K562 (cell line): ENCODE measurements around the gene SELENOM. TPM values are rescaled to one million over a fixed set of nuclear protein-coding genes. Genes with fewer than 3 reads are reported as not detected.

Experiments
- ATAC-seq: fragments of 200-7000 bp; cut with Tn5 transposase; 3 replicates; pipeline ENCODE4 v1.9.1; 2020; ENCODE audit warnings: moderate library complexity
- BruUV-seq: library from RNA; stranded (reverse); fragments of 400-500 nt; replicated peaks from 2 replicates; lab custom pipeline; 2021; lab: Mats Ljungman, UMichigan
- CTCF ChIA-PET: fragments of 300-600 bp; formaldehyde crosslinking; extraction: SDS; loops from one replicate; lab custom pipeline; 2021; ENCODE audit warnings: low intra/inter-chr PET ratio; lab: Yijun Ruan, JAX
- POLR2A ChIA-PET: fragments of 300-600, 350-650 bp; sonication (Branson Sonifier 250); formaldehyde crosslinking; extraction: SDS; loops from one replicate; lab custom pipeline; 2021; ENCODE audit warnings: antibody characterized with exemption, inconsistent platforms; lab: Yijun Ruan, JAX
- DNase-seq, 4 experiments: peaks; one replicate each; pipeline versions ENCODE4 v3.0.0 to v3.0.0-alpha.2; 2011 to 2018; ENCODE audit warnings: low spot score in 3 of 4, mixed read lengths in 3 of 4; ENCODE audit errors: extremely low read depth in 1 of 4
- FAIRE-seq: peaks from 2 replicates; lab custom pipeline; 2011; peaks lifted over from hg19 to GRCh38; lab: Jason Lieb, UNC
- H2AFZ ChIP-seq: 2 replicates; pipeline ENCODE4 v1.6.0; 2011; ENCODE audit warnings: low read depth, low read length, control low read depth, inconsistent platforms
- H3K27ac ChIP-seq: fragments of 200-600 bp; 3 replicates; pipeline ENCODE4 v1.8.0; 2011; ENCODE audit warnings: low read depth, mild to moderate bottlenecking, control low read depth, inconsistent platforms, low read length, moderate library complexity, mixed read lengths; ENCODE audit errors: extremely low read depth
- H3K27me3 ChIP-seq, 2 experiments: fragments of 300-600 bp in 1 of 2; 2 replicates in 1 of 2; 3 replicates in 1 of 2; pipeline versions ENCODE4 v1.6.0 to v1.8.0; 2011; ENCODE audit warnings: inconsistent platforms in 2 of 2, low read length in 2 of 2, mild to moderate bottlenecking in 1 of 2, mixed read lengths in 1 of 2, moderate library complexity in 1 of 2; ENCODE audit not compliant: control insufficient read depth in 2 of 2, insufficient read depth in 2 of 2
- H3K36me3 ChIP-seq: fragments of 300-600 bp; 3 replicates; pipeline ENCODE4 v1.8.0; 2011; ENCODE audit warnings: mild to moderate bottlenecking, low read length, inconsistent platforms; ENCODE audit not compliant: control insufficient read depth, insufficient read depth
- H3K4me1 ChIP-seq, 2 experiments: fragments of 200-600 bp in 1 of 2; replicated peaks in 1 of 2; 2 replicates in 1 of 2; 3 replicates in 1 of 2; pipeline versions ENCODE4 v1.5.1 to v1.8.0; 2011; ENCODE audit warnings: inconsistent platforms in 2 of 2, low read length in 2 of 2, mild to moderate bottlenecking in 1 of 2, mixed read lengths in 1 of 2, moderate library complexity in 1 of 2; ENCODE audit not compliant: control insufficient read depth in 2 of 2, insufficient read depth in 2 of 2
- H3K4me2 ChIP-seq: 2 replicates; pipeline ENCODE4 v1.6.1; 2011; ENCODE audit warnings: low read length, control low read depth, inconsistent platforms, mixed read lengths; ENCODE audit not compliant: insufficient read depth
- H3K4me3 ChIP-seq: fragments of 200-600 bp; sonication (generic), shearing (Covaris generic); 2 replicates; pipeline ENCODE4 v1.5.1; 2016; ENCODE audit warnings: control low read depth, inconsistent platforms
- H3K79me2 ChIP-seq: fragments of 200-600 bp; 3 replicates; pipeline ENCODE4 v1.8.0; 2011; ENCODE audit warnings: low read length, inconsistent platforms; ENCODE audit not compliant: control insufficient read depth, insufficient read depth
- H3K9ac ChIP-seq, 2 experiments: 2 replicates each; pipeline versions ENCODE4 v1.6.0 to v1.6.1; 2011; ENCODE audit warnings: low read depth in 2 of 2, low read length in 2 of 2, control low read depth in 1 of 2, inconsistent platforms in 1 of 2, mild to moderate bottlenecking in 1 of 2, mixed read lengths in 1 of 2; ENCODE audit not compliant: insufficient read depth in 1 of 2
- H3K9me1 ChIP-seq: one replicate; pipeline ENCODE4 v1.6.0; 2011; ENCODE audit warnings: inconsistent platforms, mild to moderate bottlenecking, low read length, moderate library complexity; ENCODE audit not compliant: control insufficient read depth, insufficient read depth
- H3K9me3 ChIP-seq: replicated peaks from 2 replicates; pipeline ENCODE4 v1.5.1; 2011; ENCODE audit warnings: low read depth, low read length, inconsistent platforms; ENCODE audit not compliant: control insufficient read depth, insufficient read depth
- H4K20me1 ChIP-seq: replicated peaks from 2 replicates; pipeline ENCODE4 v1.6.1; 2011; ENCODE audit warnings: low read length, inconsistent platforms, mixed read lengths; ENCODE audit not compliant: control insufficient read depth, insufficient read depth
- WGBS: fragments of 100-300 bp; shearing (Covaris generic); methylation state at CpG from one replicate; pipeline ENCODE4 v1.1.6; 2016; ENCODE audit warnings: low coverage, mixed read lengths; ENCODE audit not compliant: insufficient coverage; ENCODE audit errors: missing lambda C conversion rate; 5-methylcytosine and 5-hydroxymethylcytosine counted together
- in situ Hi-C: fragments of 300-500 bp; cut with MboI; formaldehyde crosslinking; loops from 4 replicates; pipeline ENCODE4 v1.15.0; 2018; ENCODE audit warnings: inconsistent platforms, mixed read lengths
- intact Hi-C: fragments of 100-400 bp; cut with micrococcal nuclease; formaldehyde crosslinking; loops from 2 replicates; pipeline ENCODE4 v1.14.2; 2022
- polyA plus RNA-seq, 8 experiments: library from polyadenylated mRNA; depleted of rRNA in 4 of 8; stranded (reverse) in 5 of 8; unstranded in 3 of 8; fragments of >200 nt; fragmentation: Nextera tagmentation in 2 of 8; fragmentation: Illumina TruSeq in 1 of 8; extraction: Ambion mirVana in 2 of 8; extraction: Trizol in 1 of 8; gene quantifications; 2 replicates each; pipeline versions ENCODE4 v1.2.1 to v1.2.3, GENCODE V29; 2011 to 2014; ENCODE audit warnings: inconsistent platforms in 1 of 8, missing spikeins in 1 of 8
- total RNA-seq, 7 experiments: library from RNA; depleted of rRNA in 6 of 7; stranded (reverse); fragments of >200 nt in 6 of 7; fragmentation: Illumina TruSeq in 2 of 7; extraction: Trizol in 2 of 7; gene quantifications; 2 replicates each; pipeline versions ENCODE4 v1.2.1 to v1.2.3, GENCODE V29; 2011 to 2021; ENCODE audit warnings: low replicate concordance in 1 of 7
- TF ChIP-seq, protein P1 (sequence below): sonication (generic); formaldehyde crosslinking; IDR thresholded peaks from 2 replicates; pipeline ENCODE4 v1.8.1; 2023; ENCODE audit warnings: mild to moderate bottlenecking, missing genetic modification reagents
- TF ChIP-seq, protein P2 (sequence below): fragments of 250-450 bp; sonication (Bioruptor Pico); IDR thresholded peaks from 2 replicates; pipeline ENCODE4 v1.8.0; 2022; ENCODE audit warnings: inconsistent platforms, mild to moderate bottlenecking, moderate library complexity, borderline replicate concordance

SELENOM gene
- total and polyA plus RNA-seq, 9 of the 15 experiments (the other 6 are each of a cell fraction or from before 2014, with no cell fraction given) = 1.2 to 10.6 (median 3.7) TPM

DNA sequence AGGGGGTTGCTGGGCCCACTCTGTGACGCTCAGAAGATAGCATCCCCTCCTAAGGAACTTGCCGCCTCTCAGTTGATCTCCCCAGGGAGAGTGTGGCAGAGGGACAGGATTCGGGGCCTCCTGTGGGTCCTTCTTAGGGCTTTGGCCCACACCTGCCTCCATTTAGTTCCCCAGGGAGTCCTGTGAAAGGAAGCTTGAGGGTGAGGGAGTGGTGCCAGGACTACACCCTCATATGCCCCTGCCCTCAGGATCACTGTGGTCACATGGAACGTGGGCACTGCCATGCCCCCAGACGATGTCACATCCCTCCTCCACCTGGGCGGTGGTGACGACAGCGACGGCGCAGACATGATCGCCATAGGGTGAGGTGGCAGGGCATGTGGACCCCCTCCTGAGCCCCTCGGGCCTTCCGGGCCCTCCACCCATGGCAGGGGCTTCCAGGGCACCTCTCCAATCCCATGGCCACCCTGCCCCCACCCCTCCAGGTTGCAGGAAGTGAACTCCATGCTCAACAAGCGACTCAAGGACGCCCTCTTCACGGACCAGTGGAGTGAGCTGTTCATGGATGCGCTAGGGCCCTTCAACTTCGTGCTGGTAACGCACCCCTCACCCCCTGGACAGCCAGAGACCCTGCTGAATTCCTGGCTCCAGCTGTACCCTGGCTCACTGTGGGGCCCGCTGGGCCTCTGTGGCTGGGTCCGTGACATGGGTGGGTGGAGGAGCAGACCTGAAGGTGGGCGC, 18.9 kb upstream of the SELENOM start:
- POLR2A ChIA-PET = interaction anchor here (0.6 to 1.2 kb wide), 2 partner anchors 10 to 98 kb away, joined by 3 read pairs; no protein-coding TSS in a partner anchor
- in situ Hi-C loops = no loop called here
- TF ChIP-seq, protein P1, sequence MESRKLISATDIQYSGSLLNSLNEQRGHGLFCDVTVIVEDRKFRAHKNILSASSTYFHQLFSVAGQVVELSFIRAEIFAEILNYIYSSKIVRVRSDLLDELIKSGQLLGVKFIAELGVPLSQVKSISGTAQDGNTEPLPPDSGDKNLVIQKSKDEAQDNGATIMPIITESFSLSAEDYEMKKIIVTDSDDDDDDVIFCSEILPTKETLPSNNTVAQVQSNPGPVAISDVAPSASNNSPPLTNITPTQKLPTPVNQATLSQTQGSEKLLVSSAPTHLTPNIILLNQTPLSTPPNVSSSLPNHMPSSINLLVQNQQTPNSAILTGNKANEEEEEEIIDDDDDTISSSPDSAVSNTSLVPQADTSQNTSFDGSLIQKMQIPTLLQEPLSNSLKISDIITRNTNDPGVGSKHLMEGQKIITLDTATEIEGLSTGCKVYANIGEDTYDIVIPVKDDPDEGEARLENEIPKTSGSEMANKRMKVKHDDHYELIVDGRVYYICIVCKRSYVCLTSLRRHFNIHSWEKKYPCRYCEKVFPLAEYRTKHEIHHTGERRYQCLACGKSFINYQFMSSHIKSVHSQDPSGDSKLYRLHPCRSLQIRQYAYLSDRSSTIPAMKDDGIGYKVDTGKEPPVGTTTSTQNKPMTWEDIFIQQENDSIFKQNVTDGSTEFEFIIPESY (CRISPR knock-in tag) = peak; percentile 72; the same call in 1 of the 2 replicates
- TF ChIP-seq, protein P2, sequence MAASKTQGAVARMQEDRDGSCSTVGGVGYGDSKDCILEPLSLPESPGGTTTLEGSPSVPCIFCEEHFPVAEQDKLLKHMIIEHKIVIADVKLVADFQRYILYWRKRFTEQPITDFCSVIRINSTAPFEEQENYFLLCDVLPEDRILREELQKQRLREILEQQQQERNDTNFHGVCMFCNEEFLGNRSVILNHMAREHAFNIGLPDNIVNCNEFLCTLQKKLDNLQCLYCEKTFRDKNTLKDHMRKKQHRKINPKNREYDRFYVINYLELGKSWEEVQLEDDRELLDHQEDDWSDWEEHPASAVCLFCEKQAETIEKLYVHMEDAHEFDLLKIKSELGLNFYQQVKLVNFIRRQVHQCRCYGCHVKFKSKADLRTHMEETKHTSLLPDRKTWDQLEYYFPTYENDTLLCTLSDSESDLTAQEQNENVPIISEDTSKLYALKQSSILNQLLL = no peak
- Histone ChIP-seq H3K4me2 (no peak overlapping the region), H3K36me3 (no peaks in the 10 kb centered on the region), H3K79me2 (no peaks in the 10 kb centered on the region), H3K9me3 (no peaks in the 10 kb centered on the region), H3K9me1 (no peaks in the 10 kb centered on the region), H3K27ac (no peak overlapping the region), H3K9ac (no peak overlapping the region; a peak in 1 of 4 replicates), H2AFZ (no peak overlapping the region), H3K27me3 (no peaks in the 10 kb centered on the region), H3K4me1 (peaks cover 18 to 54% of the 10 kb centered on the region in 2 experiments; a peak in 4 of 5 replicates), H3K4me3 (no peak overlapping the region), H4K20me1 (no peaks in the 10 kb centered on the region)
- DNase-seq (no peak), FAIRE-seq (no peak), ATAC-seq (no peak)
- BruUV-seq = no TSS peak
- WGBS = 63% methylated on average over 17 of the region's 22 CpGs
- CTCF ChIA-PET = no interaction called here
- intact Hi-C loops = no loop called here
